PC-9 (cell line): ENCODE measurements around the gene ETHE1. TPM values are rescaled to one million over a fixed set of nuclear protein-coding genes. Genes with fewer than 3 reads are reported as not detected.

Experiments
- BruUV-seq: library from RNA; stranded (reverse); fragments of 400-500 nt; replicated peaks from 2 replicates; lab custom pipeline; 2021; lab: Mats Ljungman, UMichigan
- CTCF ChIA-PET: fragments of 300-600 bp; sonication (Branson Sonifier 250); formaldehyde crosslinking; loops from one replicate; lab custom pipeline; 2022; ENCODE audit warnings: antibody characterized with exemption; lab: Charles Lee
- POLR2A ChIA-PET: fragments of 300-600 bp; sonication (Branson Sonifier 250); formaldehyde crosslinking; loops from one replicate; lab custom pipeline; 2022; ENCODE audit warnings: antibody characterized with exemption; ENCODE audit not compliant: unreplicated experiment; lab: Charles Lee
- DNase-seq, 2 experiments: peaks; one replicate each; pipeline versions ENCODE4 v3.0.0 to v3.0.0-alpha.2; 2015 to 2022; ENCODE audit warnings: mixed read lengths in 1 of 2
- H2AFZ ChIP-seq: fragments of 200-600 bp; sonication (generic); 2 replicates; pipeline ENCODE4 v1.8.1; 2017; ENCODE audit warnings: antibody characterized with exemption
- H3F3A ChIP-seq: fragments of 200-600 bp; sonication (generic); 2 replicates; pipeline ENCODE4 v1.8.1; 2017; ENCODE audit warnings: antibody characterized with exemption, mild to moderate bottlenecking, low read depth; ENCODE audit not compliant: insufficient read depth
- H3K27ac ChIP-seq: fragments of 200-600 bp; sonication (generic); 2 replicates; pipeline ENCODE4 v1.6.1; 2016; ENCODE audit warnings: mixed run types
- H3K27me3 ChIP-seq: fragments of 200-600 bp; sonication (generic); 2 replicates; pipeline ENCODE4 v1.6.1; 2016; ENCODE audit warnings: low read depth, mixed run types; ENCODE audit not compliant: insufficient read depth
- H3K36me3 ChIP-seq: fragments of 200-600 bp; sonication (generic); 2 replicates; pipeline ENCODE4 v1.6.1; 2016; ENCODE audit warnings: low read depth, mixed run types
- H3K4me1 ChIP-seq: fragments of 200-600 bp; sonication (generic); replicated peaks from 2 replicates; pipeline ENCODE4 v1.6.1; 2016; ENCODE audit warnings: mixed run types; ENCODE audit not compliant: insufficient read depth
- H3K4me2 ChIP-seq: fragments of 200-600 bp; sonication (generic); 2 replicates; pipeline ENCODE4 v1.6.1; 2017; ENCODE audit warnings: mixed run types
- H3K4me3 ChIP-seq: fragments of 200-600 bp; sonication (generic); 2 replicates; pipeline ENCODE4 v1.6.1; 2016; ENCODE audit warnings: mixed run types
- H3K79me2 ChIP-seq: fragments of 200-600 bp; sonication (generic); 2 replicates; pipeline ENCODE4 v1.6.1; 2017; ENCODE audit warnings: low read depth, mixed run types
- H3K9me2 ChIP-seq: fragments of 200-600 bp; sonication (generic); 2 replicates; pipeline ENCODE4 v1.8.1; 2017; ENCODE audit warnings: mild to moderate bottlenecking; ENCODE audit not compliant: insufficient read depth
- H3K9me3 ChIP-seq: fragments of 200-600 bp; sonication (generic); 2 replicates; pipeline ENCODE4 v1.8.1; 2016; ENCODE audit warnings: low read depth; ENCODE audit not compliant: insufficient read depth
- H4K20me1 ChIP-seq: fragments of 200-600 bp; sonication (generic); 2 replicates; pipeline ENCODE4 v1.8.1; 2017; ENCODE audit not compliant: insufficient read depth
- EZH2 ChIP-seq: fragments of 200-600 bp; sonication (generic); IDR thresholded peaks from 2 replicates; pipeline ENCODE4 v1.8.0; 2017; ENCODE audit warnings: antibody characterized with exemption, low read depth
- intact Hi-C: fragments of 100-400 bp; cut with micrococcal nuclease; formaldehyde crosslinking; loops from one replicate; pipeline ENCODE4 v1.10.0; 2022; ENCODE audit not compliant: unreplicated experiment
- total RNA-seq: library from RNA; stranded (reverse); gene quantifications from 2 replicates; pipeline ENCODE4 v1.2.3, GENCODE V29; 2021
- TF ChIP-seq, protein P1 (sequence below): fragments of 200-600 bp; sonication (generic); conservative IDR thresholded peaks from 2 replicates; pipeline ENCODE4 v1.6.1; 2017; ENCODE audit warnings: mixed run types, antibody characterized with exemption, mild to moderate bottlenecking, moderate library complexity

ETHE1 gene
- total RNA-seq, 1 experiment from 2014 or later: 83.4 TPM

DNA sequence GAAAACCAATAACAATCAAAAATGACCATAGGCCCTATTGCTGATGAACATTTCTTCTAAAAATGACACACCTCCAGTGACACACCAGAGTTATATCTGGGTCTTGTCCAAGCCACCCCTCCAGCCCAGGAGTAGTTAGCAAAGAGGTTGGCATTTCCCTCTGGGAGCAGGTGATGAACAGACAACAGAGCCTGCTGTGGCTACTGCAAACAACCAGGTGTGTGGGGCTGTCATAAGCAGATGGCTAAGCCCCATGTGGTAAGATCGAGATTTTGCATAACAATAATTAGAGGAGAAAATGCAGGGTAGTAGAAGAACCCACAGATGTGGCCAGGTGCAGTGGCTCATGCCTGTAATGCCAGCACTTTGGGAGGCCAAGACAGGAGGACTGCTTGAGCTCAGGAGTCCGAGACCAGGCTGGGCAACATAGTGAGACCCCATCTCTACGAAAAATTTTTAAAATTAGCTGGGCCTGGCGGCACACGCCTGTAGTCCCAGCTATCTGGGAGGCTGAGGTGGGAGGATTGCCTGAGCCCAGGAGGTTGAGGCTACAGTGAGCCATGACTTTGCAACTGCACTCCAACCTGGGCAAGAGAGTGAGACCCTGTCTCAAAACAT lies 43.3 kb upstream of the ETHE1 start:
- Histone ChIP-seq H3K9me2 (no peaks in the 10 kb centered on the region), H3K79me2 (peaks cover 10% of the 10 kb centered on the region), H4K20me1 (no peaks in the 10 kb centered on the region; the same call in 1 of the 2 replicates), H3K27ac (no peak overlapping the region), H3K4me2 (no peak overlapping the region), H3K4me1 (peaks cover 6% of the 10 kb centered on the region; the same call in 1 of the 2 replicates), H2AFZ (no peak overlapping the region), H3K4me3 (no peak overlapping the region), H3F3A (no peaks in the 10 kb centered on the region), H3K36me3 (no peaks in the 10 kb centered on the region; the same call in 1 of the 2 replicates), H3K27me3 (no peaks in the 10 kb centered on the region), H3K9me3 (no peaks in the 10 kb centered on the region)
- no TSS peak for BruUV-seq
- TF ChIP-seq, protein P1, sequence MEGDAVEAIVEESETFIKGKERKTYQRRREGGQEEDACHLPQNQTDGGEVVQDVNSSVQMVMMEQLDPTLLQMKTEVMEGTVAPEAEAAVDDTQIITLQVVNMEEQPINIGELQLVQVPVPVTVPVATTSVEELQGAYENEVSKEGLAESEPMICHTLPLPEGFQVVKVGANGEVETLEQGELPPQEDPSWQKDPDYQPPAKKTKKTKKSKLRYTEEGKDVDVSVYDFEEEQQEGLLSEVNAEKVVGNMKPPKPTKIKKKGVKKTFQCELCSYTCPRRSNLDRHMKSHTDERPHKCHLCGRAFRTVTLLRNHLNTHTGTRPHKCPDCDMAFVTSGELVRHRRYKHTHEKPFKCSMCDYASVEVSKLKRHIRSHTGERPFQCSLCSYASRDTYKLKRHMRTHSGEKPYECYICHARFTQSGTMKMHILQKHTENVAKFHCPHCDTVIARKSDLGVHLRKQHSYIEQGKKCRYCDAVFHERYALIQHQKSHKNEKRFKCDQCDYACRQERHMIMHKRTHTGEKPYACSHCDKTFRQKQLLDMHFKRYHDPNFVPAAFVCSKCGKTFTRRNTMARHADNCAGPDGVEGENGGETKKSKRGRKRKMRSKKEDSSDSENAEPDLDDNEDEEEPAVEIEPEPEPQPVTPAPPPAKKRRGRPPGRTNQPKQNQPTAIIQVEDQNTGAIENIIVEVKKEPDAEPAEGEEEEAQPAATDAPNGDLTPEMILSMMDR: no peak
- TF ChIP-seq EZH2: no peak
- ChIA-PET POLR2A (no interaction called here), CTCF (no interaction called here)
- intact Hi-C loops: no loop called here
- peak; percentile 13 to 63 for DNase-seq

- H3F3A ChIP-seq: no peaks in the 10 kb centered on the region
- H3K27me3 ChIP-seq: no peaks in the 10 kb centered on the region
- H3K4me2 ChIP-seq: no peak overlapping the region
- ChIA-PET POLR2A (no interaction called here), CTCF (no interaction called here)
- no peak for DNase-seq
- TF ChIP-seq, protein P1: no peak
- TF ChIP-seq EZH2: no peak
- intact Hi-C loops: no loop called here
- BruUV-seq: no TSS peak
- H2AFZ ChIP-seq: no peak overlapping the region
- peaks cover 4% of the 10 kb centered on the region for H3K79me2 ChIP-seq
- H4K20me1 ChIP-seq: no peaks in the 10 kb centered on the region; the same call in 1 of the 2 replicates
- H3K9me3 ChIP-seq: no peaks in the 10 kb centered on the region
- no peak overlapping the region for H3K27ac ChIP-seq
- no peak overlapping the region for H3K4me3 ChIP-seq
- no peaks in the 10 kb centered on the region; the same call in 1 of the 2 replicates for H3K36me3 ChIP-seq
- H3K4me1 ChIP-seq: peaks cover 4% of the 10 kb centered on the region; the same call in 1 of the 2 replicates
- H3K9me2 ChIP-seq: no peaks in the 10 kb centered on the region
Measured at GRCh38 chr19:43569657-43570056, 42.7 kb upstream of the ETHE1 start.

DNA sequence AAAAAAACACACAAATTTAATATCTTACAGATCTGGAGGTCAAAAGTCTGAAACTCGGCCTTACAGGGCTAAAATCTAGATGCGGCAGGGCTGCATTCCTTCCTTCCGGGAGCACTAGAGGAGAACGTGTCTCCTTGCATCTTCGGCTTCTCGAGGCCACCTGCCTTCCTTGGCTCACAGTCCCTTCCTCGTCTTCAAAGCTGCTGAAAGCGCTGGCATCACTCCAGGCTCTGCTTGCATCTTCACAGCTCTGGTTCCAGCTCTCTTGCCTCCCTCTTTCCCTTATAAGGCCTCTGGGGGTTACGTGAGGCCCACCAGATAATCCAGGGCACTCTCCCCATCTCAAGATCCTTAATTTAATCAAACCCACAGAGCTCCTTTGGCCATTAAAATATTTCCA lies 37.8 kb upstream of the ETHE1 start:
- no peaks in the 10 kb centered on the region; the same call in 1 of the 2 replicates for H4K20me1 ChIP-seq
- H3K4me3 ChIP-seq: no peak overlapping the region
- no peak for TF ChIP-seq EZH2
- TF ChIP-seq, protein P1: no peak
- H2AFZ ChIP-seq: no peak overlapping the region
- H3K79me2 ChIP-seq: no peaks in the 10 kb centered on the region
- intact Hi-C loops: no loop called here
- no peaks in the 10 kb centered on the region for H3K36me3 ChIP-seq
- H3K27me3 ChIP-seq: no peaks in the 10 kb centered on the region
- DNase-seq: no peak
- H3F3A ChIP-seq: peaks cover 8% of the 10 kb centered on the region; the same call in 1 of the 2 replicates
- no peaks in the 10 kb centered on the region for H3K4me1 ChIP-seq
- ChIA-PET CTCF (no interaction called here), POLR2A (no interaction called here)
- H3K4me2 ChIP-seq: no peak overlapping the region
- H3K9me3 ChIP-seq: no peaks in the 10 kb centered on the region
- no peaks in the 10 kb centered on the region for H3K9me2 ChIP-seq
- BruUV-seq: no TSS peak
- no peak overlapping the region for H3K27ac ChIP-seq
